ENCODE results near the gene LMBR1.

- TF ChIP-seq, protein P1, sequence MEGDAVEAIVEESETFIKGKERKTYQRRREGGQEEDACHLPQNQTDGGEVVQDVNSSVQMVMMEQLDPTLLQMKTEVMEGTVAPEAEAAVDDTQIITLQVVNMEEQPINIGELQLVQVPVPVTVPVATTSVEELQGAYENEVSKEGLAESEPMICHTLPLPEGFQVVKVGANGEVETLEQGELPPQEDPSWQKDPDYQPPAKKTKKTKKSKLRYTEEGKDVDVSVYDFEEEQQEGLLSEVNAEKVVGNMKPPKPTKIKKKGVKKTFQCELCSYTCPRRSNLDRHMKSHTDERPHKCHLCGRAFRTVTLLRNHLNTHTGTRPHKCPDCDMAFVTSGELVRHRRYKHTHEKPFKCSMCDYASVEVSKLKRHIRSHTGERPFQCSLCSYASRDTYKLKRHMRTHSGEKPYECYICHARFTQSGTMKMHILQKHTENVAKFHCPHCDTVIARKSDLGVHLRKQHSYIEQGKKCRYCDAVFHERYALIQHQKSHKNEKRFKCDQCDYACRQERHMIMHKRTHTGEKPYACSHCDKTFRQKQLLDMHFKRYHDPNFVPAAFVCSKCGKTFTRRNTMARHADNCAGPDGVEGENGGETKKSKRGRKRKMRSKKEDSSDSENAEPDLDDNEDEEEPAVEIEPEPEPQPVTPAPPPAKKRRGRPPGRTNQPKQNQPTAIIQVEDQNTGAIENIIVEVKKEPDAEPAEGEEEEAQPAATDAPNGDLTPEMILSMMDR (IDR thresholded peaks at IDR 0.05; ENCODE audit: poor library complexity), result no peak
- TF ChIP-seq EZH2 (IDR thresholded peaks at IDR 0.05; ENCODE audit: borderline replicate concordance) (no peak), EZH2phosphoT487 (IDR thresholded peaks at IDR 0.05; ENCODE audit: low read depth, severe bottlenecking, unreplicated experiment) (no peak)
These were observed 139.8 kb downstream of the LMBR1 start for GRCh38 chr7:156753229-156753560.
